PC-9 (cell line): ENCODE data around the gene ZNF593OS.

Experiments used
- EZH2 ChIP-seq: fragments of 200-600 bp; sonication (generic); IDR thresholded peaks from 2 replicates; pipeline ENCODE4 v1.8.0; 2017; ENCODE audit warnings: antibody characterized with exemption, low read depth
- TF ChIP-seq, protein P1 (sequence below): fragments of 200-600 bp; sonication (generic); conservative IDR thresholded peaks from 2 replicates; pipeline ENCODE4 v1.6.1; 2017; ENCODE audit warnings: mixed run types, antibody characterized with exemption, mild to moderate bottlenecking, moderate library complexity

GRCh38 chr1:26121854-26122773, 49.5 kb downstream of the ZNF593OS start:
- TF ChIP-seq, protein P1, sequence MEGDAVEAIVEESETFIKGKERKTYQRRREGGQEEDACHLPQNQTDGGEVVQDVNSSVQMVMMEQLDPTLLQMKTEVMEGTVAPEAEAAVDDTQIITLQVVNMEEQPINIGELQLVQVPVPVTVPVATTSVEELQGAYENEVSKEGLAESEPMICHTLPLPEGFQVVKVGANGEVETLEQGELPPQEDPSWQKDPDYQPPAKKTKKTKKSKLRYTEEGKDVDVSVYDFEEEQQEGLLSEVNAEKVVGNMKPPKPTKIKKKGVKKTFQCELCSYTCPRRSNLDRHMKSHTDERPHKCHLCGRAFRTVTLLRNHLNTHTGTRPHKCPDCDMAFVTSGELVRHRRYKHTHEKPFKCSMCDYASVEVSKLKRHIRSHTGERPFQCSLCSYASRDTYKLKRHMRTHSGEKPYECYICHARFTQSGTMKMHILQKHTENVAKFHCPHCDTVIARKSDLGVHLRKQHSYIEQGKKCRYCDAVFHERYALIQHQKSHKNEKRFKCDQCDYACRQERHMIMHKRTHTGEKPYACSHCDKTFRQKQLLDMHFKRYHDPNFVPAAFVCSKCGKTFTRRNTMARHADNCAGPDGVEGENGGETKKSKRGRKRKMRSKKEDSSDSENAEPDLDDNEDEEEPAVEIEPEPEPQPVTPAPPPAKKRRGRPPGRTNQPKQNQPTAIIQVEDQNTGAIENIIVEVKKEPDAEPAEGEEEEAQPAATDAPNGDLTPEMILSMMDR = no peak
- no peak for TF ChIP-seq EZH2
